HepG2 (cell line): ENCODE results near the gene TBC1D25. TPM values are rescaled to one million over a fixed set of nuclear protein-coding genes. Genes with fewer than 3 reads are reported as not detected.

Experiments
- ATAC-seq: fragments of 200-7000 bp; cut with Tn5 transposase; 3 replicates; pipeline ENCODE4 v1.9.1; 2020; ENCODE audit warnings: mild to moderate bottlenecking, moderate library complexity
- BruUV-seq: library from RNA; stranded (reverse); fragments of 400-500 nt; replicated peaks from 2 replicates; lab custom pipeline; 2021; lab: Mats Ljungman, UMichigan
- CTCF ChIA-PET: fragments of 300-600 bp; formaldehyde crosslinking; extraction: SDS; loops from one replicate; lab custom pipeline; 2021; ENCODE audit warnings: low total read pairs, inconsistent platforms, low intra/inter-chr PET ratio; lab: Yijun Ruan, JAX
- POLR2A ChIA-PET: fragments of 350-600 bp; sonication (Branson Sonifier 250); formaldehyde crosslinking; loops from one replicate; lab custom pipeline; 2020; ENCODE audit warnings: antibody characterized with exemption, inconsistent platforms; lab: Yijun Ruan, JAX
- DNase-seq: peaks from one replicate; pipeline ENCODE4 v3.0.0-alpha.2; 2015; ENCODE audit warnings: low spot score
- FAIRE-seq: peaks from 3 replicates; lab custom pipeline; 2011; peaks lifted over from hg19 to GRCh38; lab: Jason Lieb, UNC
- H2AFZ ChIP-seq: one replicate; pipeline ENCODE4 v1.6.1; 2011; ENCODE audit warnings: low read length, inconsistent platforms
- H3K27ac ChIP-seq: fragments of 300-600 bp; 3 replicates; pipeline ENCODE4 v1.8.0; 2011; ENCODE audit warnings: mixed run types, mild to moderate bottlenecking, mixed read lengths, low read length, inconsistent platforms; ENCODE audit not compliant: insufficient read depth; ENCODE audit errors: extremely low read length
- H3K27me3 ChIP-seq, 2 experiments: fragments of 200-600 bp in 1 of 2; 2 replicates in 1 of 2; 3 replicates in 1 of 2; pipeline versions ENCODE4 v1.6.0 to v1.8.0; 2011; ENCODE audit warnings: low read length in 2 of 2, mild to moderate bottlenecking in 2 of 2, moderate library complexity in 2 of 2, inconsistent platforms in 1 of 2; ENCODE audit not compliant: insufficient read depth in 2 of 2, control insufficient read depth in 1 of 2
- H3K36me3 ChIP-seq, 2 experiments: fragments of 200-600 bp in 1 of 2; replicated peaks in 1 of 2; 2 replicates in 1 of 2; 3 replicates in 1 of 2; pipeline versions ENCODE4 v1.5.1 to v1.8.0; 2011; ENCODE audit warnings: low read length in 2 of 2, inconsistent platforms in 1 of 2; ENCODE audit not compliant: insufficient read depth in 2 of 2, control insufficient read depth in 1 of 2
- H3K4me1 ChIP-seq: 2 replicates; pipeline ENCODE4 v1.5.1; 2012; ENCODE audit warnings: low read length, inconsistent platforms; ENCODE audit not compliant: insufficient read depth
- H3K4me2 ChIP-seq: 2 replicates; pipeline ENCODE4 v1.6.0; 2011; ENCODE audit warnings: low read depth, low read length, inconsistent platforms
- H3K4me3 ChIP-seq, 3 experiments: fragments of 200-600 bp in 1 of 3; sonication (generic), shearing (Covaris generic) in 1 of 3; replicated peaks in 1 of 3; 2 replicates each; pipeline ENCODE4 v1.5.1; 2011 to 2016; ENCODE audit warnings: low read length in 3 of 3, inconsistent platforms in 2 of 3, low read depth in 2 of 3, mild to moderate bottlenecking in 2 of 3, control low read depth in 1 of 3, mixed read lengths in 1 of 3; ENCODE audit not compliant: insufficient read depth in 1 of 3
- H3K79me2 ChIP-seq: one replicate; pipeline ENCODE4 v1.6.1; 2011; ENCODE audit warnings: low read length, inconsistent platforms; ENCODE audit not compliant: insufficient read depth
- H3K9ac ChIP-seq: 2 replicates; pipeline ENCODE4 v1.6.0; 2011; ENCODE audit warnings: mild to moderate bottlenecking, low read depth, low read length, inconsistent platforms; ENCODE audit not compliant: insufficient read depth
- H3K9me3 ChIP-seq: 2 replicates; pipeline ENCODE4 v1.5.1; 2012; ENCODE audit warnings: mild to moderate bottlenecking, low read length
- H4K20me1 ChIP-seq: 2 replicates; pipeline ENCODE4 v1.6.0; 2011; ENCODE audit warnings: inconsistent platforms, mild to moderate bottlenecking, low read length, moderate library complexity; ENCODE audit not compliant: insufficient read depth
- CEBPG ChIP-seq: IDR thresholded peaks from 2 replicates; pipeline ENCODE4 v1.6.1; 2016
- GTF3A ChIP-seq: sonication (generic); formaldehyde crosslinking; conservative IDR thresholded peaks from 2 replicates; pipeline ENCODE4 v1.4.0; 2020; ENCODE audit warnings: mild to moderate bottlenecking, missing genetic modification reagents
- HMG20B ChIP-seq: conservative IDR thresholded peaks from 2 replicates; pipeline ENCODE4 v1.6.1; 2016; ENCODE audit warnings: missing genetic modification reagents, missing compliant biosample characterization
- HMGA1 ChIP-seq: sonication (generic); formaldehyde crosslinking; conservative IDR thresholded peaks from 2 replicates; pipeline ENCODE4 v1.4.0; 2020; ENCODE audit warnings: missing genetic modification reagents
- PCBP2 ChIP-seq: fragments of 200-400 bp; formaldehyde crosslinking; optimal IDR thresholded peaks from 2 replicates; pipeline ENCODE3; 2018; ENCODE audit warnings: low read length, low read depth; ENCODE audit not compliant: poor library complexity, severe bottlenecking
- RBFOX2 ChIP-seq: fragments of 200-400 bp; formaldehyde crosslinking; IDR thresholded peaks from 2 replicates; pipeline ENCODE4 v1.6.1; 2017; ENCODE audit warnings: low read depth, mild to moderate bottlenecking, low read length
- ZBTB7A ChIP-seq: sonication (generic); formaldehyde crosslinking; IDR thresholded peaks from 2 replicates; pipeline ENCODE4 v1.8.0; 2022; ENCODE audit warnings: mild to moderate bottlenecking, missing genetic modification reagents
- ZC3H4 ChIP-seq: sonication (generic); formaldehyde crosslinking; IDR thresholded peaks from 2 replicates; pipeline ENCODE4 v1.4.0; 2020; ENCODE audit warnings: missing genetic modification reagents, borderline replicate concordance
- ZFP36 ChIP-seq: fragments of 150-350 bp; IDR thresholded peaks from 2 replicates; pipeline ENCODE4 v1.6.1; 2018; ENCODE audit warnings: borderline replicate concordance, low read length, low read depth; ENCODE audit not compliant: partially characterized antibody
- ZGPAT ChIP-seq: IDR thresholded peaks from 2 replicates; pipeline ENCODE4 v1.6.1; 2016; ENCODE audit warnings: mild to moderate bottlenecking
- ZNF143 ChIP-seq: sonication (generic); formaldehyde crosslinking; IDR thresholded peaks from 2 replicates; pipeline ENCODE4 v1.4.0; 2020; ENCODE audit warnings: missing genetic modification reagents
- ZNF235 ChIP-seq: sonication (generic); formaldehyde crosslinking; IDR thresholded peaks from 2 replicates; pipeline ENCODE4 v1.8.1; 2023; ENCODE audit warnings: mild to moderate bottlenecking, missing genetic modification reagents, borderline replicate concordance
- WGBS: methylation state at CpG from one replicate; pipeline ENCODE4 v1.1.6; 2017; ENCODE audit warnings: low lambda C conversion rate; 5-methylcytosine and 5-hydroxymethylcytosine counted together
- in situ Hi-C: cut with HindIII; loops from 2 replicates; pipeline ENCODE4 v1.10.0; 2017; ENCODE audit warnings: low pct_unique_long_range_greater_than_20kb; ENCODE audit not compliant: extremely low pct_ligation_motif_present
- intact Hi-C: fragments of 100-400 bp; cut with micrococcal nuclease; formaldehyde crosslinking; loops from one replicate; pipeline ENCODE4 v1.10.0; 2022; ENCODE audit not compliant: unreplicated experiment
- polyA plus RNA-seq, 8 experiments: library from polyadenylated mRNA; depleted of rRNA in 3 of 8; stranded (reverse) in 7 of 8; unstranded in 1 of 8; fragments of >200 nt; fragmentation: Illumina TruSeq in 4 of 8; extraction: Trizol in 4 of 8; gene quantifications; 2 replicates each; pipeline versions ENCODE4 v1.2.1 to v1.2.3, GENCODE V29; 2011 to 2016; ENCODE audit warnings: low read depth in 4 of 8, missing spikeins in 1 of 8, mixed read lengths in 1 of 8; ENCODE audit not compliant: insufficient read depth in 1 of 8
- total RNA-seq, 5 experiments: library from RNA; depleted of rRNA; stranded (reverse); fragments of >200 nt; fragmentation: Illumina TruSeq; extraction: Trizol; gene quantifications; 2 replicates each; pipeline ENCODE4 v1.2.3, GENCODE V29; 2016; ENCODE audit warnings: low read depth in 1 of 5
- TF ChIP-seq, protein P1 (sequence below): sonication (generic); formaldehyde crosslinking; IDR thresholded peaks from 2 replicates; pipeline ENCODE4 v1.4.0; 2020; ENCODE audit warnings: missing genetic modification reagents

TBC1D25 gene
- total and polyA plus RNA-seq, 2 of the 13 experiments (the other 11 are each of a cell fraction or from before 2014, with no cell fraction given), result 3.5 to 4.7 TPM

DNA sequence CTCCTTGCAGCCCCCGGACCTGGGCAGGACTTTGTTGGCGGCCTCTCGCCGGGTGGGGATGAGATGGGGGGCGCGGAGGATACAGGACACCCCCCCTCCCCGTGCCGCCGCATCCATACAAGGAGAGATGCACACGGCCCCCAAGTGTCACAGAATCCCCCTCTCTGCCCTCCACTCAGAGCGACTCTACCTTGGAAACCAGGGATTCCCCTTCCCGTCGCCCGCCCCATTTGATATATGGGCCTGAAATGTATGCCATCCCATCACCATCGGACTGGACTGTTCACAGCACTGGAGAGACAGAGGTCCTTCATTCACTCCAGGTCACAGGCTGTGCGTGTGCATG, 30.3 kb upstream of the TBC1D25 start:
- Histone ChIP-seq H3K36me3 (no peaks in the 10 kb centered on the region), H3K27me3 (no peaks in the 10 kb centered on the region), H3K79me2 (no peaks in the 10 kb centered on the region), H3K27ac (no peak overlapping the region), H3K9me3 (no peaks in the 10 kb centered on the region), H3K9ac (peak overlapping the region; percentile 56; the same call in 1 of the 2 replicates), H3K4me1 (peaks cover 10% of the 10 kb centered on the region), H4K20me1 (no peaks in the 10 kb centered on the region), H3K4me3 (peak overlapping the region; percentile 58 to 77 (median 73)), H3K4me2 (peak overlapping the region; percentile 70), H2AFZ (no peak overlapping the region)
- DNase-seq, result no peak
- ATAC-seq, result peak; percentile 21
- 40% methylated on average over 5 of the region's 16 CpGs for WGBS
- in situ Hi-C loops (no loop called here), intact Hi-C loops (loop anchor here (5.0 kb wide), 1 partner anchor 37 kb away; the partner anchor contains the start of gene SLC38A5)
- ChIA-PET POLR2A (no interaction called here), CTCF (no interaction called here)
- FAIRE-seq, result no peak
- no TSS peak for BruUV-seq
- TF ChIP-seq ZC3H4 (CRISPR knock-in tag), result no peak
- TF ChIP-seq, protein P1, sequence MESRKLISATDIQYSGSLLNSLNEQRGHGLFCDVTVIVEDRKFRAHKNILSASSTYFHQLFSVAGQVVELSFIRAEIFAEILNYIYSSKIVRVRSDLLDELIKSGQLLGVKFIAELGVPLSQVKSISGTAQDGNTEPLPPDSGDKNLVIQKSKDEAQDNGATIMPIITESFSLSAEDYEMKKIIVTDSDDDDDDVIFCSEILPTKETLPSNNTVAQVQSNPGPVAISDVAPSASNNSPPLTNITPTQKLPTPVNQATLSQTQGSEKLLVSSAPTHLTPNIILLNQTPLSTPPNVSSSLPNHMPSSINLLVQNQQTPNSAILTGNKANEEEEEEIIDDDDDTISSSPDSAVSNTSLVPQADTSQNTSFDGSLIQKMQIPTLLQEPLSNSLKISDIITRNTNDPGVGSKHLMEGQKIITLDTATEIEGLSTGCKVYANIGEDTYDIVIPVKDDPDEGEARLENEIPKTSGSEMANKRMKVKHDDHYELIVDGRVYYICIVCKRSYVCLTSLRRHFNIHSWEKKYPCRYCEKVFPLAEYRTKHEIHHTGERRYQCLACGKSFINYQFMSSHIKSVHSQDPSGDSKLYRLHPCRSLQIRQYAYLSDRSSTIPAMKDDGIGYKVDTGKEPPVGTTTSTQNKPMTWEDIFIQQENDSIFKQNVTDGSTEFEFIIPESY, result no peak
- TF ChIP-seq ZGPAT (CRISPR knock-in tag), result no peak
- TF ChIP-seq ZFP36, result no peak
- TF ChIP-seq CEBPG (CRISPR knock-in tag), result no peak
- no peak for TF ChIP-seq HMG20B (CRISPR knock-in tag)
- no peak for TF ChIP-seq GTF3A (CRISPR knock-in tag)
- TF ChIP-seq ZNF235 (CRISPR knock-in tag), result no peak
- no peak for TF ChIP-seq ZNF143 (CRISPR knock-in tag)
- no peak for TF ChIP-seq RBFOX2
- TF ChIP-seq PCBP2, result no peak
- TF ChIP-seq ZBTB7A (CRISPR knock-in tag), result no peak
- TF ChIP-seq HMGA1 (CRISPR knock-in tag), result no peak
- TF ChIP-seq, all 625 proteins: peak for 0
